ENCODE data around the gene PPP3CA.

Gene PPP3CA

GRCh38 chr4:101262683-101263082 is 84.6 kb downstream of the PPP3CA start:
- no peak overlapping the region for H3K4me3 ChIP-seq (ENCODE audit: low read length)
- no peak for TF ChIP-seq CTCF (IDR thresholded peaks at IDR 0.05; ENCODE audit: insufficient read depth, low read depth, low read length, missing control alignments)
- DNase-seq (ENCODE audit: low read depth) = no peak

GRCh38 chr4:101259876-101260275 is 87.5 kb downstream of the PPP3CA start:
- DNase-seq (ENCODE audit: low read depth) = no peak
- H3K4me3 ChIP-seq (ENCODE audit: low read length) = no peak overlapping the region
- no peak for TF ChIP-seq CTCF (IDR thresholded peaks at IDR 0.05; ENCODE audit: insufficient read depth, low read depth, low read length, missing control alignments)

GRCh38 chr4:101258883-101259282 is 88.4 kb downstream of the PPP3CA start:
- no peak for DNase-seq (ENCODE audit: low read depth)
- TF ChIP-seq CTCF (IDR thresholded peaks at IDR 0.05; ENCODE audit: insufficient read depth, low read depth, low read length, missing control alignments) = no peak
- no peak overlapping the region for H3K4me3 ChIP-seq (ENCODE audit: low read length)

- no peak overlapping the region for H3K4me3 ChIP-seq (ENCODE audit: low read length)
- TF ChIP-seq CTCF (IDR thresholded peaks at IDR 0.05; ENCODE audit: insufficient read depth, low read depth, low read length, missing control alignments) = no peak
- no peak for DNase-seq (ENCODE audit: low read depth)
Measured at GRCh38 chr4:101256222-101256621, 91.1 kb downstream of the PPP3CA start.

GRCh38 chr4:101254776-101255175 is 92.5 kb downstream of the PPP3CA start:
- no peak for TF ChIP-seq CTCF (IDR thresholded peaks at IDR 0.05; ENCODE audit: insufficient read depth, low read depth, low read length, missing control alignments)
- H3K4me3 ChIP-seq (ENCODE audit: low read length) = no peak overlapping the region
- no peak for DNase-seq (ENCODE audit: low read depth)

- no peak for TF ChIP-seq CTCF (IDR thresholded peaks at IDR 0.05; ENCODE audit: insufficient read depth, low read depth, low read length, missing control alignments)
- no peak overlapping the region for H3K4me3 ChIP-seq (ENCODE audit: low read length)
- DNase-seq (ENCODE audit: low read depth) = no peak
Measured at GRCh38 chr4:101253121-101253520, 94.2 kb downstream of the PPP3CA start.

- H3K4me3 ChIP-seq (ENCODE audit: low read length) = no peak overlapping the region
- no peak for TF ChIP-seq CTCF (IDR thresholded peaks at IDR 0.05; ENCODE audit: insufficient read depth, low read depth, low read length, missing control alignments)
- DNase-seq (ENCODE audit: low read depth) = no peak
Measured at GRCh38 chr4:101252721-101253120, 94.6 kb downstream of the PPP3CA start.

Data from epithelial cell of esophagus (primary cell).